Superior temporal gyrus (tissue), 1 donor: Measurements from ENCODE around the gene CUTC.
A peak's percentile ranks its signal among the peaks of the same experiment; 100 is the strongest.

Source experiments
- DNase-seq: peaks from one replicate; pipeline ENCODE4 v3.0.0-alpha.2; 2016; ENCODE audit errors: extremely low spot score

Gene CUTC

DNA sequence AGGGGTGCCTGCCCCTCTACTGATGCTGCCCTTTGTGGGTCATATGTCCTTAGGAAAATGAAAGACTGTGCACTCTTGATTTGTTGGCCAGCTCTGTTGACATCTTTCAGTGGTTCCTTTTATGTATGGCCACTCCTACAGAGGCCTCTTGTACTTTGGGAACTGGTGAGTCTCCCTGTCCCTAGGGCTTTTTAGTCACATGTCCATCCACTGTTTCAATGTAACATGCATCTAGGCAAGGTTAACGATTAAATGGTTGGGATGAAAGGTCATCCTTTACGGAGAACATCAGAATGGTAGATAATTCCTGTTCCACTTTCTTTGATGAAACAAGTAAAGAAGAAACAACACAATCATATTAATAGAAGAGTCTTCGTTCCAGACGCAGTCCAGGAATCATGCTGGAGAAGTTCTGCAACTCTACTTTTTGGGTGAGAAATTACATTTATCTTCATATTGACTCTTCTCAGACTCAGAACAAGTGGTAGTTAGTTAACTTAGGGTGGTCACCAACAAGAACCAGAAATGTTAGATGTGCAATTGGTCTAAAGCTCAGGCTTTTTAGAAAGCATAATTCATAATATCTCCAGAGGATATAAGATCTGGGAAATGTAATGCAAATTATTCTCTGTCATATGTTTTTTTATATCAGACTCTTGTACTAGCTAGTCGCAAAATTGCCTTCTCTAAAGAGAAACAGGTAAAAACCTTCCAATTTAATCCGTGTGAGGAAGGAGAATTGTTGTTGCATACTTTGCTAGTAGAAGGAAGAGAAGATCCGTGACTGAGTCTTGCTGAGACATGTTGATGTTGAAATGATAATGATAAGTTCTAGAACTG is 50.6 kb downstream of the CUTC start, which contains the start of gene ABCC2:
TSS of gene ABCC2 (plus strand) at position 194 of the 840 bp plus-strand sequence. CDS start at position 399, 205 bp downstream.
- no peak for DNase-seq

GRCh38 chr10:99784016-99784726 is 52.1 kb downstream of the CUTC start:
- DNase-seq: no peak

- DNase-seq: no peak
These were observed 52.9 kb downstream of the CUTC start for GRCh38 chr10:99784727-99785441.

- no peak for DNase-seq
These were observed 53.6 kb downstream of the CUTC start for GRCh38 chr10:99785646-99786045.

DNA sequence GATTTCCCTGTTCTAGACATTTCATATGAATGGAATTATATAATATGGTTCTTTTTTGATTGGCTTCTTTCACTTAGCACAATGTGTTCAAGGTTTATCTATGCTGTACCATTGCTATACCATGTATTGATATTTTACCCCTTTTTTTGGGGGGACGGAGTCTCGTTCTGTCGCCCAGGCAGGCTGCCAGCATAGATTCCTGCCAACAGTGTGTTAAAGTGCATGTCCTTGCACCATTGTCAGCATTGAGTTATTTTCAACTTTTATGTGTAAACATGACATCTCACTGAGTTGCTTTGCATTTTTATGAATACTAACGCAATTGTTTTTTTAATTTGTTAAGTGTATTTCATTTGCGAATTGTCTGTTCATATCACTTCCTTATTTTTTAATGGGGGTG is 55.3 kb downstream of the CUTC start:
- no peak for DNase-seq

GRCh38 chr10:99787782-99788445 is 55.9 kb downstream of the CUTC start:
- peak; percentile 14 for DNase-seq

DNA sequence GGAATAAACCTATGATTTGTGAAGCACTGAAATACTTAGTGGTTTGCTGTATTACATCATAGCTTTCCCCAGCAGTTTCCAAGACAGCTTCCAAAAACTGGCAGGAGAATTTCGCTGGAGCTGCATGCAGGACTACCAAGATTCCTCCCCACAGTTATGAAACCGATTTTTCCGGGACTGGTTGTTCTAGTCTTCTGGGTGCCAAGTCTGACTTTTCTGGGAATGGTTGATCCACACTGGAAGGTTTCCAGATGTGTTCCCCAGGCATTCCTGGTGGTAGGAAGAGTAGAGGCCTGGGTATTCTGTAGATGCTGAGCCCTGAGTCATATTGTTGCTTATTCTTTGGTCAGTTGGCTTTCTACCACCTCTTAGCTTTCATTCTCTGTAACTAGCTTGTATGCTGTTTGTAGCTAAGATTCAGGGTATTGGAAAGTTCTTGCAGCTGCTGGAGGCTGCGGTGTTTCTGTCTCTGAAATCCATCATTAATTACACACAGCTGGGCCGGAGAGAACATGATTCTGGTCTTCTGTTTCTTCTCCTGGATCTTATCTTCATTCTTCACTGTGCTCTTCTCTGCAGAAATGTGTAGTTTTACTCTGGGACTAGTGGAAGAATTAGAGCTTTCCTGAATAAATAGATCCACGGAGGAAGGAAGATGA is 56.7 kb downstream of the CUTC start:
- DNase-seq: peak; percentile 69

- DNase-seq: no peak
These were observed 59.8 kb downstream of the CUTC start for GRCh38 chr10:99791831-99792230.

GRCh38 chr10:99793819-99794218 is 61.8 kb downstream of the CUTC start:
- no peak for DNase-seq

GRCh38 chr10:99796928-99797327 is 64.9 kb downstream of the CUTC start:
- no peak for DNase-seq

- no peak for DNase-seq
These were observed 66.0 kb downstream of the CUTC start for GRCh38 chr10:99798031-99798430.

GRCh38 chr10:99798920-99799319 is 66.9 kb downstream of the CUTC start:
- DNase-seq: no peak

- no peak for DNase-seq
These were observed 67.6 kb downstream of the CUTC start for GRCh38 chr10:99799613-99800012.

DNA sequence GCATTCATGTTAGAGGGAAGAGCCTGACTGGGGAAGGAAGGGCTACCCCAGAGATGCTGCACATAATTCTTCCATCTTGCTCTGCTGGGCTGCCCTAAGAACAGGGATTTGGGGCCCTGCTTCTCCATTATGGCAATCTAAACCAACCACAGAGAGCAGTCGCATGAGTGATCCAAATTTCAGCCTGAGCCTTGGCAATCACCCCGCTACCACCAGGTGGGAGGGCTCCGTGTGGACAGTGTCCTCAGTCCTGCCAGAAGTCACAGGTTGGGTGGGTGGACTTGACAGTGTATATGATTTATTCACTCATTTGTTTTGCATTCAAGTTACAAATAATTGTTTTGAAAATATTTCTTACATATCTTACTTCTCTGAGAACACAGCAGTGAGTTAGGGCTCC is 72.4 kb downstream of the CUTC start:
- DNase-seq: no peak

- no peak for DNase-seq
These were observed 73.2 kb downstream of the CUTC start for GRCh38 chr10:99805190-99805589.
